Measurements from ENCODE around the gene PLK5.

The PLK5 gene

DNA sequence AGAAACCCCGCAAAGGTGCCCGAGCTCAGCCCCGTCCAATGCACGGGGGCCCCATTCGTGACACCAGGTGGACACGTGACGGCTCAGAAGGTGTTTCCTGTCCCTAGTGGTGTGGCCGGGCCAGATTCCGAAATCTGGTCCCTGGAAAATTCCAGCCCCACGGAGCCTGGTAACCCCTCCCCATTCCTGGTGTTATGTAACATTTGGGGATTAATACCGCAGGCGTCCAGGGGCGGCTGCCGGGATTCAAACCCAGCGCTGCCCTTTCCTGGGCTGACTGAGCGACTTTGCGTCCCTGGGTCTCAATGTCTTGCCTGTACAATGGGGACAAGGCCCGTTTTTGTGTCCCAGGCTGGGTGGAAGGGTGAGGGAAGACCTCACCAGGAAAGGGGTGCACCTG, 1.0 kb upstream of the PLK5 start:
- TF ChIP-seq CTCF (IDR thresholded peaks at IDR 0.05; ENCODE audit: extremely low read depth, insufficient read depth, missing control alignments): no peak
- in situ Hi-C loops (cut with MboI; ENCODE audit: low pct_unique_long_range_greater_than_20kb, low sequenced_read_pairs, unreplicated experiment): no loop called here

DNA sequence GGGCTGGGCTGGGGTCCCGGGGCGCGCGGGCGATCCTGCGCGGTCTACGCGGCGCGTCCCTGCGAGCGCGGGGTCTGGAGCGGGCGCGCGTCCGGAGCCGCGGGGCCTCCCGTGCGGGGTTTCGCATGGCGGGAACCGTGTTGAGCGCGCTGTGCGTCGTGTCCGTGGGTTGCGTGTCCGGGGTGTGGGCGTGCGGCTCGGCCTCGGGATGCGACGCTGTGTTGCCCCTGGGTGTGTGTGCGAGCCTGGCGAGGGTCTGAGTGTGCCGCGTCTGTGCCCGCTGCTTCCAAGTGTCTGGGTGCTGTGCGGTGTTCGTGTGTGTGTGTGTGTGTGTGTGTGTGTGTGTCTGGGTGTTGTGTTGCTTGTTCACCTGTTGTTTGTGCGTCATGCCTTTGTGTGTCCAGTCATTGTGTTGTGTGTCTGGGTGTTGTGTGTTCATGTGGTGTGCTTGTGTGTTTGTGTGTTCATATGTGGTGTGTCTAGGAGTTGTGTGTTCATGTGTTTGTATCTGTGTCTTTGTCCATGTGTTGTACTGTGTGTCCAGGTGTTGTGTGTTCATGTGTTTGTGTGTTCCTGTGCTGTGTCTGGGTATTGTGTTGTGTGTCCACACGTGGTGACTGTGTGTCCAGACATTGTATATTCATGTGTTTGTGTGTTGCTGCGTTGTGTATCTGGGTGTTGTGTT, 552 bp downstream of the PLK5 start:
- DNase-seq (ENCODE audit: low spot score): no peak
- in situ Hi-C loops (cut with MboI; ENCODE audit: low pct_unique_long_range_greater_than_20kb, low sequenced_read_pairs, unreplicated experiment): no loop called here
- no peak for TF ChIP-seq CTCF (IDR thresholded peaks at IDR 0.05; ENCODE audit: extremely low read depth, insufficient read depth, missing control alignments)

More for the DNA sequence above, 1.0 kb upstream of the PLK5 start:
- DNase-seq (ENCODE audit: low spot score): no peak

DNA sequence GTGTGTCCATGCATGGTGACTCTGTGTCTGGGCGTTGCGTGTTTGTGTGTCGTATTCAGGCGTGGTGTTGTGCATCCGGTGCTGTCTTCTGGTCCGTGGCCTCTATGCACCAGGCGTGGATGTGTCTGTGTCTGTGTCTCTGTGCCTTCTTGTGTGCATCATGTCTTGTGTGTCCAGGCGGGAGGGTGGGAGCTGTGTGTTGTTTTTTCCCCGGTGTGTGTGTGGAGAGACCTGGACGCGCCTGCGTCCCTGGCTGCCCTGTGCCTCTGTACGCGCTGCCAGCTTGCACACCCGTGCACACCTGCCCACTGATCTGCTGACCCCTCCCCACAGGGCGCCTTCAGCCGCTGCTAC, 1.1 kb downstream of the PLK5 start:
- in situ Hi-C loops (cut with MboI; ENCODE audit: low pct_unique_long_range_greater_than_20kb, low sequenced_read_pairs, unreplicated experiment): no loop called here
- no peak for TF ChIP-seq CTCF (IDR thresholded peaks at IDR 0.05; ENCODE audit: extremely low read depth, insufficient read depth, missing control alignments)
- no peak for DNase-seq (ENCODE audit: low spot score)

DNA sequence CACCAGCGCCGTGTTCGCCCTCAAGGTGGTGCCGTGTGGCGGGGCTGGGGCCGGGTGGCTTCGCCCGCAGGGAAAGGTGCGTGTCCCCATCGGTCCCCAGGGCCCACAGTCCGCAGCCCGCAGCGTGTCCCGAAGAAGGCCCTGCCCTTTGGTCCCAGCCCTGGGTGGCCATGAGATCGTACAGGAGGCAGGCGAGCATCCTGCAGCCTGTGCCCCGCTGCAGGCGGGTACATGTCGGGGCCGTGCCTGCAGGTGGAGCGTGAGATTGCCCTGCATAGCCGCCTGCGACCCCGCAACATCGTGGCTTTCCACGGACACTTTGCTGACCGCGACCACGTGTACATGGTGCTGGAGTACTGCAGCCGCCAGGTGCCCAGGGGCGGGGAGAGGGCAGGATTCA, 1.5 kb downstream of the PLK5 start:
- no peak for TF ChIP-seq CTCF (IDR thresholded peaks at IDR 0.05; ENCODE audit: extremely low read depth, insufficient read depth, missing control alignments)
- in situ Hi-C loops (cut with MboI; ENCODE audit: low pct_unique_long_range_greater_than_20kb, low sequenced_read_pairs, unreplicated experiment): no loop called here
- no peak for DNase-seq (ENCODE audit: low spot score)

DNA sequence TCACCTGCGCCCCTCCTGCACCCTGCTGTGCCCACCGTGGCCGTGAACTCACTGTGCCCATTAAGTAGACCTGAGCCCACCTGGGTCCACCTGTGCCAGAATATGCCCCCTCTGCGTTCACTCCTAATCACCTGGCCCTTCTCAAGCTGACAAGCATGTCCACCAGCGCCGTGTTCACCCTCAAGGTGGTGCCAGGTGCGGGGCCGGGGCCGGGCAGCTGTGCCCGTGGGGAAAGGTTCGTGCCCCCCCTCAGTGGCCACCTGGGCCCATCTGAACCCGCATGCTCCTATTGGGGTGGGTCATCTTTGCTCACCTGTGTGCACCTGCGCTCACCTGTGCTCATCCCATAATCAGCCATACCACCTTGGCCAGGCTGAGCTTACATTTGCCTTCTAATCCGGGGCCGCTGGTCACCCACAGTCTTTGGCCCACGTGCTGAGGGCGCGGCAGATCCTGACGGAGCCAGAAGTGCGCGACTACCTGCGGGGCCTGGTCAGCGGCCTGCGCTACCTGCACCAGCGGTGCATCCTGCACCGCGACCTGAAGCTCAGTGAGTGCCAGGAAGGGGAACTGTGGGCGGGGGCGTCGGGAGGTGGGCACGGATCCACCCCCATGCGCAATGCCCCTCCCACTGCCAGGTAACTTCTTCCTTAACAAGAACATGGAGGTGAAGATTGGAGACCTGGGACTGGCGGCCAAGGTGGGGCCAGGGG, 2.3 kb downstream of the PLK5 start:
- no peak for TF ChIP-seq CTCF (IDR thresholded peaks at IDR 0.05; ENCODE audit: extremely low read depth, insufficient read depth, missing control alignments)
- no peak for DNase-seq (ENCODE audit: low spot score)
- in situ Hi-C loops (cut with MboI; ENCODE audit: low pct_unique_long_range_greater_than_20kb, low sequenced_read_pairs, unreplicated experiment): no loop called here

- no peak for TF ChIP-seq CTCF (IDR thresholded peaks at IDR 0.05; ENCODE audit: extremely low read depth, insufficient read depth, missing control alignments)
- in situ Hi-C loops (cut with MboI; ENCODE audit: low pct_unique_long_range_greater_than_20kb, low sequenced_read_pairs, unreplicated experiment): no loop called here
- DNase-seq (ENCODE audit: low spot score): no peak
These were observed 3.2 kb downstream of the PLK5 start for GRCh38 chr19:1526979-1527649.

All from GM13977 (cell line).